DOHH2 (cell line): ENCODE results near the gene C19orf18.

Experiments used
- EZH2phosphoT487 ChIP-seq: fragments of 200-600 bp; sonication (generic); IDR thresholded peaks from 2 replicates; pipeline ENCODE4 v1.6.1; 2017; ENCODE audit warnings: borderline replicate concordance, mild to moderate bottlenecking, antibody characterized with exemption, low read length, moderate library complexity, mixed read lengths
- TF ChIP-seq, protein P1 (sequence below): fragments of 200-600 bp; sonication (generic); IDR thresholded peaks from one replicate; pipeline ENCODE4 v1.5.1; 2014; ENCODE audit warnings: antibody characterized with exemption, mild to moderate bottlenecking, low read depth, low read length; ENCODE audit not compliant: poor library complexity, severe bottlenecking

DNA sequence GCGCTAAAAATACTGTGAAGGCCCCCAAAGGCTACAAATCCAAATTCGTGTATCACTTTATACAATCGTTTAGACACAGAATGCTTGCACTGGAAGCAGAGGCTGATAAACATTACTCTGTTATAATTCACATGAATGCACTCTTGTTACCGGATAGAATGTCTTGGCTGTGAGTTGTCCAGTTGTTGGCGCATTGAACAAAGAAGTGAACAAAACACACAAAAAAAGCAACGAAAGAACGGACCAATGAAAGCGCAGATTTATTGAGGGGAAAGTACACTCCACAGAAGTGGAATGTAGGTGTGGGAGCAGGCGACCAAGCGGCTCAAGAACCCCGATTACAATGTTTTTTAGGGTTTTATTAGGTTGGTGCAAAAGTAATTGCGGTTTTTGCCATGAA, 38.6 kb downstream of the C19orf18 start:
- TF ChIP-seq, protein P1, sequence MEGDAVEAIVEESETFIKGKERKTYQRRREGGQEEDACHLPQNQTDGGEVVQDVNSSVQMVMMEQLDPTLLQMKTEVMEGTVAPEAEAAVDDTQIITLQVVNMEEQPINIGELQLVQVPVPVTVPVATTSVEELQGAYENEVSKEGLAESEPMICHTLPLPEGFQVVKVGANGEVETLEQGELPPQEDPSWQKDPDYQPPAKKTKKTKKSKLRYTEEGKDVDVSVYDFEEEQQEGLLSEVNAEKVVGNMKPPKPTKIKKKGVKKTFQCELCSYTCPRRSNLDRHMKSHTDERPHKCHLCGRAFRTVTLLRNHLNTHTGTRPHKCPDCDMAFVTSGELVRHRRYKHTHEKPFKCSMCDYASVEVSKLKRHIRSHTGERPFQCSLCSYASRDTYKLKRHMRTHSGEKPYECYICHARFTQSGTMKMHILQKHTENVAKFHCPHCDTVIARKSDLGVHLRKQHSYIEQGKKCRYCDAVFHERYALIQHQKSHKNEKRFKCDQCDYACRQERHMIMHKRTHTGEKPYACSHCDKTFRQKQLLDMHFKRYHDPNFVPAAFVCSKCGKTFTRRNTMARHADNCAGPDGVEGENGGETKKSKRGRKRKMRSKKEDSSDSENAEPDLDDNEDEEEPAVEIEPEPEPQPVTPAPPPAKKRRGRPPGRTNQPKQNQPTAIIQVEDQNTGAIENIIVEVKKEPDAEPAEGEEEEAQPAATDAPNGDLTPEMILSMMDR: no peak
- TF ChIP-seq EZH2phosphoT487: no peak
